Measurements from ENCODE around the gene COX7A2L. TPM values are rescaled to one million over a fixed set of nuclear protein-coding genes. Genes with fewer than 3 reads are reported as not detected.
"Not testable (repeated sequence)": the region's sequence is repeated elsewhere in the genome, so short reads cannot be mapped to it uniquely, and the experiment has no call there.

The COX7A2L gene
- total RNA-seq, 2 donors from 2014 or later: 60.7 to 94.8 TPM

- ATAC-seq (replicated peaks): peak; percentile 85
- H3K36me3 Mint-ChIP-seq (ENCODE audit: low read depth): peaks cover 71% of the 10 kb centered on the region
- H3K9me3 Mint-ChIP-seq: no peaks in the 10 kb centered on the region
- peaks cover 37% of the 10 kb centered on the region for H3K4me1 Mint-ChIP-seq
- peak overlapping the region; percentile 66 for H3K27ac Mint-ChIP-seq
- peak overlapping the region; percentile 14 for H3K4me3 Mint-ChIP-seq
- H3K27me3 Mint-ChIP-seq: no peaks in the 10 kb centered on the region
These were observed 7.1 kb downstream of the COX7A2L start for GRCh38 chr2:42353792-42354429.

- no peak overlapping the region for H3K27ac Mint-ChIP-seq
- peaks cover 83% of the 10 kb centered on the region for H3K36me3 Mint-ChIP-seq (ENCODE audit: low read depth)
- H3K9me3 Mint-ChIP-seq: no peaks in the 10 kb centered on the region
- no peak for ATAC-seq (replicated peaks)
- H3K4me1 Mint-ChIP-seq: peaks cover 24% of the 10 kb centered on the region
- H3K4me3 Mint-ChIP-seq: no peak overlapping the region
- H3K27me3 Mint-ChIP-seq: no peaks in the 10 kb centered on the region
These were observed 9.2 kb downstream of the COX7A2L start for GRCh38 chr2:42351864-42352263.

- ATAC-seq (replicated peaks): no peak
- Mint-ChIP-seq H3K36me3 (ENCODE audit: low read depth) (peaks cover 81% of the 10 kb centered on the region), H3K27ac (peak overlapping the region; percentile 38), H3K9me3 (no peaks in the 10 kb centered on the region), H3K4me1 (peaks cover 17% of the 10 kb centered on the region), H3K4me3 (no peak overlapping the region), H3K27me3 (no peaks in the 10 kb centered on the region)
These were observed 10.5 kb downstream of the COX7A2L start for GRCh38 chr2:42350434-42351063.

- H3K9me3 Mint-ChIP-seq: no peaks in the 10 kb centered on the region
- H3K4me1 Mint-ChIP-seq: peaks cover 5% of the 10 kb centered on the region
- no peaks in the 10 kb centered on the region for H3K27me3 Mint-ChIP-seq
- H3K27ac Mint-ChIP-seq: no peak overlapping the region
- no peak for ATAC-seq (replicated peaks)
- peaks cover 96% of the 10 kb centered on the region for H3K36me3 Mint-ChIP-seq (ENCODE audit: low read depth)
- no peak overlapping the region for H3K4me3 Mint-ChIP-seq
These were observed 12.8 kb downstream of the COX7A2L start for GRCh38 chr2:42348113-42348805.

GRCh38 chr2:42347518-42347917 is 13.5 kb downstream of the COX7A2L start:
- H3K27ac Mint-ChIP-seq; H3K27me3 Mint-ChIP-seq; H3K4me3 Mint-ChIP-seq; H3K9me3 Mint-ChIP-seq; ATAC-seq (replicated peaks): not testable (repeated sequence)
- Mint-ChIP-seq H3K36me3 (ENCODE audit: low read depth) (peaks cover 91% of the 10 kb centered on the region), H3K4me1 (peaks cover 11% of the 10 kb centered on the region)

GRCh38 chr2:42346856-42347255 is 14.2 kb downstream of the COX7A2L start:
- H3K27ac Mint-ChIP-seq; ATAC-seq (replicated peaks); H3K27me3 Mint-ChIP-seq; H3K9me3 Mint-ChIP-seq; H3K4me3 Mint-ChIP-seq: not testable (repeated sequence)
- Mint-ChIP-seq H3K36me3 (ENCODE audit: low read depth) (peaks cover 85% of the 10 kb centered on the region), H3K4me1 (peaks cover 15% of the 10 kb centered on the region)

- Mint-ChIP-seq H3K4me1 (peaks cover 15% of the 10 kb centered on the region), H3K27ac (no peak overlapping the region), H3K27me3 (no peaks in the 10 kb centered on the region), H3K36me3 (ENCODE audit: low read depth) (peaks cover 76% of the 10 kb centered on the region), H3K4me3 (no peak overlapping the region), H3K9me3 (no peaks in the 10 kb centered on the region)
- ATAC-seq (replicated peaks): no peak
These were observed 15.0 kb downstream of the COX7A2L start for GRCh38 chr2:42345986-42346385.

- H3K4me1 Mint-ChIP-seq: peaks cover 24% of the 10 kb centered on the region
- no peak for ATAC-seq (replicated peaks)
These were observed 18.2 kb downstream of the COX7A2L start for GRCh38 chr2:42342795-42343241.

GRCh38 chr2:42342061-42342794 is 18.8 kb downstream of the COX7A2L start:
- H3K27ac Mint-ChIP-seq: peak overlapping the region; percentile 60
- H3K4me1 Mint-ChIP-seq: peaks cover 24% of the 10 kb centered on the region
- H3K27me3 Mint-ChIP-seq: no peaks in the 10 kb centered on the region
- peak; percentile 96 for ATAC-seq (replicated peaks)
- H3K4me3 Mint-ChIP-seq: peak overlapping the region; percentile 2
- peaks cover 72% of the 10 kb centered on the region for H3K36me3 Mint-ChIP-seq (ENCODE audit: low read depth)
- peaks cover 4% of the 10 kb centered on the region for H3K9me3 Mint-ChIP-seq

More at GRCh38 chr2:42342795-42343241, 18.2 kb downstream of the COX7A2L start:
- Mint-ChIP-seq H3K27me3 (no peaks in the 10 kb centered on the region), H3K4me3 (peak overlapping the region; percentile 2), H3K9me3 (no peaks in the 10 kb centered on the region), H3K36me3 (ENCODE audit: low read depth) (peaks cover 72% of the 10 kb centered on the region), H3K27ac (peak overlapping the region; percentile 60)

- H3K27me3 Mint-ChIP-seq: no peaks in the 10 kb centered on the region
- H3K9me3 Mint-ChIP-seq: peaks cover 7% of the 10 kb centered on the region
- H3K36me3 Mint-ChIP-seq (ENCODE audit: low read depth): peaks cover 76% of the 10 kb centered on the region
- ATAC-seq (replicated peaks): no peak
- peaks cover 24% of the 10 kb centered on the region for H3K4me1 Mint-ChIP-seq
- peak overlapping the region; percentile 60 for H3K27ac Mint-ChIP-seq
- no peak overlapping the region for H3K4me3 Mint-ChIP-seq
These were observed 19.9 kb downstream of the COX7A2L start for GRCh38 chr2:42340938-42341636.

GRCh38 chr2:42340045-42340937 is 20.7 kb downstream of the COX7A2L start:
- Mint-ChIP-seq H3K4me1 (peaks cover 24% of the 10 kb centered on the region), H3K27ac (peak overlapping the region; percentile 60), H3K36me3 (ENCODE audit: low read depth) (peaks cover 76% of the 10 kb centered on the region)

GRCh38 chr2:42339191-42339912 is 21.7 kb downstream of the COX7A2L start:
- no peak for ATAC-seq (replicated peaks)
- no peaks in the 10 kb centered on the region for H3K27me3 Mint-ChIP-seq
- H3K36me3 Mint-ChIP-seq (ENCODE audit: low read depth): peaks cover 75% of the 10 kb centered on the region
- peaks cover 24% of the 10 kb centered on the region for H3K4me1 Mint-ChIP-seq
- H3K4me3 Mint-ChIP-seq: no peak overlapping the region
- peak overlapping the region; percentile 60 for H3K27ac Mint-ChIP-seq
- peaks cover 7% of the 10 kb centered on the region for H3K9me3 Mint-ChIP-seq

More at GRCh38 chr2:42340045-42340937, 20.7 kb downstream of the COX7A2L start:
- ATAC-seq (replicated peaks): no peak
- no peaks in the 10 kb centered on the region for H3K27me3 Mint-ChIP-seq
- peaks cover 7% of the 10 kb centered on the region for H3K9me3 Mint-ChIP-seq
- no peak overlapping the region for H3K4me3 Mint-ChIP-seq

All from activated T-helper 17 cell treated with anti-CD3 and anti-CD28 coated beads, Interleukin-2, amount 50 U/mL, for 72 hours (primary cell).